ENCODE measurements around the gene CDH4.
"Not testable (repeated sequence)": the region's sequence is repeated elsewhere in the genome, so short reads cannot be mapped to it uniquely, and the experiment has no call there.

Gene CDH4

DNA sequence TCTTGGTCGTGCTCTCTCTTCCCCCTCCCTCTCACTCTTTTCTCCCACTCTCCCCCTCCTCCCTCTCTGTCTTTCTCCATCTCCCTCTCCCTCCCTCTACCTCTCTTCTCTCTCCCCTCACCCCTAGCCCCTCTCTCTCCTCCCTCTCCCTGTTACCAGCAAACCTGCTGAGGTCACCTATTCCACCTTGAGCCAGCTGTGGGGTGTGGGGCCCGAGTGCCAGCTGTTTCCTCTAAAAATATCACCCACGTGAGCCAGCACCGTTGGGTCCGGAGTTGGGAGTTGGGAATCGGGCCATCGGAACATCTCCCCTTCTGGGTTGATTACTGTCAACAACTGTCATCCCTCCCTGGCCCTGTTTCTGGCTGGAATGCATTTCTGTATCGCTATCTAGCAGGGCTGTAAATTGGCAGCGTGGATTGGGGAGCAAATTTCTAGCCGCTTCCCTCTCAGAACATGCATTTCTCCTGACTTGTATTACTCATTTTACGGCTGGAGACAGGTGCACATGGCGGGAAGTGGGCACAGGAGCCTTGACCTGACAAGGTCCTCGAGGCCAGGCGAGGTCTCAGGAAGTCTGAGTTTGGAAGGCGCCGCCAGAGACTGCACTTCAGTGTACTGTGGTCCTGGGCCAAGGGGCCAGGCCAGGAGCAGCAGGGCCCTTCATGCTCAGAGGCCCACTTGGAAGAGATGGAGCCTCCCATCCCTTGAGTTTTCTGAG lies 165.3 kb downstream of the CDH4 start:
- DNase-seq (ENCODE audit: low read depth in 2 of 2) = no peak

DNA sequence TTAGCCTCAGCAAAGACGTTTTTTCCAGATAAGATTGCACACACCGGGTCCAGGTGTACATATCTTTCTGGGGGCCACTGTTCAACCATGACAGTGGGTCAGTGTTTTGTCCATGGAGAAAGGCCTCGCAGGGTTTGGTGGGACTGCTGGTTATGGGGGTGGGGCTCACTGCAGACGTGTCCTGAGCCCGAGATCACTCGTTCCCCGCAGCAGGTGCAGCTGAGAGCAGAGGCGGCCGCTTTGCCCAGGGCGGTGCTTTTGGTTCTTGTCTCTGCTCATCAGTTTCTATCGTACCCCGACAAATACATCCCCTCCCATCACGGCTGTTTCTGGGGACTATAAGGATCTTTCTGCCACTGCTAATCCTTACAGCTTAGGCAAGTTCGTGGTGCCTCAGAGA lies 166.9 kb downstream of the CDH4 start:
- DNase-seq (ENCODE audit: low read depth in 2 of 2) = no peak

- DNase-seq (ENCODE audit: low read depth in 2 of 2) = no peak
Measured at GRCh38 chr20:61419501-61419900, 167.4 kb downstream of the CDH4 start.

DNA sequence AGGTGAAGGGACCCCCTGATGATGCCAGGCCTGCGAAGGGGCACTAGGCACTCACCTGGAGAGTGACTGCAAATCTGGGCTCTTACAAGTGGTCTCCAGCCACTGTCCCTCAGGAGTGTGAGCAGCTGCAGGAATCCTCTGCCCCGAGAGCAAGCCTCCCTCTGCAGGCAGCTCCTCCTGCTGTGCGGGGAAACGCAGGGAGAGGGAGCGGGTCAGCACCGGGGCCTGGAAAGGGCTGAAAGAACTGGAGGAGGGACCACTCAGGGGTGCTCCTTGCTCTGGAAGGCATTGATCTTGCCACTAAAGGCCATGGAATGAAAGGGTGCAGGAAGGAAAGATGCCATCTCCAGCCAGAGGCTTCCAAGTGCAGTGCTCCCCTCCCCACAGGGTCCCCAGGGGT lies 168.0 kb downstream of the CDH4 start:
- DNase-seq (ENCODE audit: low read depth in 2 of 2) = no peak

DNA sequence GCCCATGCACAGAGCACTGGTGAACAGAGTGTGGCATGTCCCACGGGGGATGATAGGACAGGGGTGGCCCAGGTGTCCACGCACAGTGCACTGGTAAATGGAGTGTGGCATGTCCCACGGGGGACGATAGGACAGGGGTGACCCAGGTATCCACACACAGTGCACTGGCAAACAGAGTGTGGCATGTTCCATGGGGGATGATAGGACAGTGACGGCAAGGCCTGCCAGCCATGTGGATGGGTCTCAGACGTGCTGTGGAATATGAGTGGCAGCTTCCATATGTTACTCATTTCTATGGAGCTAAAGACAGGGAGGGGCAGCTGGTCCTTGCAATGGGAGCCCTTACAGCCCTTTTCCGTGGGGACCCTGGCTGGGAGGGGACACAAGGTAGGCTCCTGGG lies 168.7 kb downstream of the CDH4 start:
- DNase-seq (ENCODE audit: low read depth in 2 of 2) = no peak

DNA sequence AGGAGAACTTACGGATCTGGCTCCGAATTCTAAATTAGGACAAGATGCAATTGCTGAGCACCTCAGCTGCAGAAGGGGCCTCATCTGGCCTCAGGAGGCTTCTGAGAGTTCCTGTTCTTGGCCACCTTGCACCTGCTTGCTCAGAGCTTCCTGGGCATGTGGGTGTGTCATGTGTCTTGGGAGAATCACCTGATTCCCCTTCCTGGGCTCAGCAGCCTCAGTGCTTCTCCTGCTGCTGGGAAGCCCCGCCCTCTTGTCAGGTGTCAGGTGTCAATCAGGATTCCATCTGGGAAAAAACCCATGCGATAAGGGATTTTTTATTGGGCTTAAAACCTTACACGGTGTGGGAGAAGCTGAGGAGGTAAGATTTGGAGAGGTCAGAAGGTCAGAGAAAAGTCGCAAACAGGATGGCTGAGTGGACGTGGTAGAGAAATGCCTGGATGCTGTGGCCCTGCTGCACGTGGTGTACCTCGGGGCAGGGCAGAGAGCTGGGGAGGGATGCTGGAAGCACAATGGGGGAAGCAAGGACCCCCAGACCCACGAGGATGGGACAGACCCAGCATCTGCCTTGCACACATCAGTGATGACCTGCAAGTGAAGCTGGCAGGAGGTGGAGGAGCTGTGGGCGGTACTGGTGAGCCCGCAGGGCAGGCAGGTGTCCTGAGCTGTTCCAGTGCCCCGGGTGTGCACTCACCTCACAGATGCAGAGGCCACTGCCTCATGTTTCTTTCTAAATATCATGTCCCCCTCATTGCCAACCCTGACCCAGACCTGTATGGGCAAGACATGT lies 170.8 kb downstream of the CDH4 start:
- DNase-seq (ENCODE audit: low read depth in 2 of 2) = no peak

- DNase-seq (ENCODE audit: low read depth in 2 of 2) = no peak
Measured at GRCh38 chr20:61424011-61424627, 172.1 kb downstream of the CDH4 start.

- DNase-seq (ENCODE audit: low read depth in 2 of 2) = no peak
Measured at GRCh38 chr20:61424628-61425420, 172.8 kb downstream of the CDH4 start.

- not testable (repeated sequence) for DNase-seq (ENCODE audit: low read depth in 2 of 2)
Measured at GRCh38 chr20:61425541-61425991, 173.5 kb downstream of the CDH4 start.

GRCh38 chr20:61426352-61426751 lies 174.3 kb downstream of the CDH4 start:
- no peak for DNase-seq (ENCODE audit: low read depth in 2 of 2)

- DNase-seq (ENCODE audit: low read depth in 2 of 2) = no peak
Measured at GRCh38 chr20:61429458-61430227, 177.6 kb downstream of the CDH4 start.

GRCh38 chr20:61430228-61430624 lies 178.2 kb downstream of the CDH4 start:
- DNase-seq (ENCODE audit: low read depth in 2 of 2) = no peak

DNA sequence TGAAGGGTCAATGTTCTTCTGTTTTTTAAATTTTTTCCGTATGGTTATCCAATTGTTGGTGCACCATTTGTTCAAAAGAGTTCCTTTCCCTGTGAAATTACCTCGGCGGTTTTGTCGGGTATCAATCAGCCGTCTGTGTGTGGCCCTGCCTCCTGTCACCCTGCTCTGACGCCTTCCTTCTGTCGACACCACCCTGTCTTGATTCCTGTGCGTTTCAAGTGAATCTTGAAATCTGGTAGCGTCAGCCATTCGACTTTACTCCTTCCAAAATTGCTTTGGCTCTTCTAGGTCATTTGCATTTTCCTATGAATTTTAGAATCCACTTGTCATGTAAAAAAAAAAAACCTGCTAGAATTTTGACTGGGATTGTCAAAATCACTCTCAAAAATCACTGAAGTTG lies 181.1 kb downstream of the CDH4 start:
- no peak for DNase-seq (ENCODE audit: low read depth in 2 of 2)

GRCh38 chr20:61433816-61434215 lies 181.8 kb downstream of the CDH4 start:
- DNase-seq (ENCODE audit: low read depth in 2 of 2) = no peak

DNA sequence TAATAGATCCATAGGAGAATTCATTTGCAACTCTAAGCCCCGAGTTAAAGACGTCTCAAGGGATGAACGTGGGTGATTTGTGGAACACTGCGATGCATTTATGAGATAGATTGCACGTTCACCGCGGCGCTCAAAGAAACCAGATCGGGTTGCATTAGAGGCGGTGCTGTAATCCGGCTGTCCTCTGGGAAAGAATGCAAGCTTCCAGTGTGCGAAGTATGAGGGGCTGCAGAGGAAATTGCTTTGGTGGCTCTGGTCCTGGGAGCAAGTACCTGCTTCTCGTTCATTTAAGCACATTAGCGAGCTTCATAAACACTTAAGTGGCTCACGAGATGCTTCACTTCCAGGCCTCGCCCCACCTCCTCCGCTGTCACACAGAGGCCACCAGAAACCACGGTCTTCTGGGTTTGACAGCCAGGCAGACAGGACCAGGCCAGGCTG lies 182.3 kb downstream of the CDH4 start:
- DNase-seq (ENCODE audit: low read depth in 2 of 2) = no peak

GRCh38 chr20:61435184-61435822 lies 183.2 kb downstream of the CDH4 start:
- DNase-seq (ENCODE audit: low read depth in 2 of 2) = no peak

- no peak for DNase-seq (ENCODE audit: low read depth in 2 of 2)
Measured at GRCh38 chr20:61435823-61436220, 183.8 kb downstream of the CDH4 start.

- no peak for DNase-seq (ENCODE audit: low read depth in 2 of 2)
Measured at GRCh38 chr20:61436283-61436666, 184.2 kb downstream of the CDH4 start.

GRCh38 chr20:61436667-61437279 lies 184.7 kb downstream of the CDH4 start:
- DNase-seq (ENCODE audit: low read depth in 2 of 2) = no peak

All from stimulated activated CD4-positive, alpha-beta T cell treated with anti-CD3 and anti-CD28 coated beads, Interleukin-4, amount 100 ng/mL, for 48 hours (primary cell).